ENCODE results near the gene PNMT.

- TF ChIP-seq CTBP1 (IDR thresholded peaks at IDR 0.05; ENCODE audit: borderline replicate concordance) (no peak), ARNT (IDR thresholded peaks at IDR 0.05) (no peak), FOXM1 (IDR thresholded peaks at IDR 0.05; ENCODE audit: borderline replicate concordance) (no peak), SP1 (IDR thresholded peaks at IDR 0.05) (no peak), PKNOX1 (IDR thresholded peaks at IDR 0.05) (no peak), ELF4 (IDR thresholded peaks at IDR 0.05) (no peak), TARDBP (IDR thresholded peaks at IDR 0.05) (no peak)
Measured at GRCh38 chr17:39700148-39700987, 32.1 kb downstream of the PNMT start.
